ENCODE results near the gene SLAMF7. TPM values are rescaled to one million over a fixed set of nuclear protein-coding genes. Genes with fewer than 3 reads are reported as not detected.

SLAMF7 gene
- total and polyA plus RNA-seq, 10 of the 15 experiments (the other 5 are each of a cell fraction or from before 2014, with no cell fraction given): 66.6 to 284 (median 108) TPM

- TF ChIP-seq PAX5 (IDR thresholded peaks at IDR 0.05; ENCODE audit: borderline replicate concordance, low read depth, low read length): no peak
- no peak for TF ChIP-seq ATF3 (IDR thresholded peaks at IDR 0.05; ENCODE audit: borderline replicate concordance, extremely low read depth, low read depth, low read length)
- TF ChIP-seq EP300 (IDR thresholded peaks at IDR 0.05; ENCODE audit: borderline replicate concordance in 1 of 2, control insufficient read depth in 1 of 2, low read depth in 2 of 2, low read length in 2 of 2): no peak
- TF ChIP-seq LARP7 (IDR thresholded peaks at IDR 0.05): no peak
- TF ChIP-seq PKNOX1 (IDR thresholded peaks at IDR 0.05): no peak
- TF ChIP-seq BRCA1 (IDR thresholded peaks at IDR 0.05; ENCODE audit: low read depth, low read length): no peak
- TF ChIP-seq SMARCA5 (IDR thresholded peaks at IDR 0.05): peak; percentile 94
- no peak for TF ChIP-seq ZBTB40 (IDR thresholded peaks at IDR 0.05; ENCODE audit: borderline replicate concordance)
- 0 out of 2 replicates have a peak, but pooled peaks have one; percentile 37 for TF ChIP-seq RB1 (IDR thresholded peaks at IDR 0.05; ENCODE audit: borderline replicate concordance)
- no peak for TF ChIP-seq GATAD2B (conservative IDR thresholded peaks at IDR 0.05; ENCODE audit: low read depth)
- no peak for TF ChIP-seq POLR2AphosphoS2 (IDR thresholded peaks at IDR 0.05; ENCODE audit: low read depth, low read length)
- TF ChIP-seq TAF1 (IDR thresholded peaks at IDR 0.05; ENCODE audit: borderline replicate concordance, low read depth, low read length): no peak
- TF ChIP-seq RELB (IDR thresholded peaks at IDR 0.05; ENCODE audit: low read depth): peak; percentile 32; the same call in 1 of the 2 replicates
- no peak for TF ChIP-seq BCL3 (IDR thresholded peaks at IDR 0.05; ENCODE audit: borderline replicate concordance, insufficient read depth, low read depth, low read length, poor library complexity, severe bottlenecking)
- no peak for TF ChIP-seq ZBTB33 (IDR thresholded peaks at IDR 0.05)
- TF ChIP-seq TCF12 (IDR thresholded peaks at IDR 0.05; ENCODE audit: low read depth, low read length): peak; percentile 46; the same call in 1 of the 2 replicates
- TF ChIP-seq IKZF2 (IDR thresholded peaks at IDR 0.05): peak in 1 of 2 experiments; percentile 18; a peak in 1 of 4 replicates
- TF ChIP-seq PAX8 (IDR thresholded peaks at IDR 0.05): no peak
- TF ChIP-seq SPI1 (IDR thresholded peaks at IDR 0.05; ENCODE audit: borderline replicate concordance, insufficient read depth, low read depth, low read length): no peak
Observed at GRCh38 chr1:160768295-160768657, 29.2 kb downstream of the SLAMF7 start (continued).

All from GM12878 (cell line).